ENCODE data around the gene SEMA3D. TPM values are rescaled to one million over a fixed set of nuclear protein-coding genes. Genes with fewer than 3 reads are reported as not detected.
A peak's percentile ranks its signal among the peaks of the same experiment; 100 is the strongest.

The SEMA3D gene
- total and polyA plus RNA-seq, 2 donors (not counting 3 experiments of a cell fraction or from before 2014, with no cell fraction given): 9.9 to 10.3 TPM

- dilution Hi-C loops (cut with MboI; ENCODE audit: extremely low pct_ligation_motif_present, low sequenced_read_pairs): no loop called here
- no peak overlapping the region for H3K4me2 ChIP-seq (ENCODE audit: insufficient read depth, low read length)
- H3K27me3 ChIP-seq (ENCODE audit: control insufficient read depth in 2 of 2, insufficient read depth in 2 of 2, low read length in 2 of 2): no peaks in the 10 kb centered on the region
- peak; percentile 67 for FAIRE-seq
- H3K79me2 ChIP-seq (ENCODE audit: control insufficient read depth, insufficient read depth, low read length): no peaks in the 10 kb centered on the region
- no peak overlapping the region for H3K9ac ChIP-seq (replicated peaks; ENCODE audit: extremely low read depth, insufficient read depth, low read length)
- no TSS peak for BruUV-seq (replicated peaks)
- no peaks in the 10 kb centered on the region for H3K9me1 ChIP-seq (replicated peaks; ENCODE audit: control insufficient read depth, extremely low read depth, insufficient read depth, low read length)
- TF ChIP-seq JUN (IDR thresholded peaks at IDR 0.05; ENCODE audit: borderline replicate concordance, insufficient read depth, insufficient read length, low read depth) (no peak), MAX (IDR thresholded peaks at IDR 0.05; ENCODE audit: insufficient read depth, insufficient read length) (no peak), CTCF (IDR thresholded peaks at IDR 0.05; ENCODE audit: extremely low read depth in 1 of 2, insufficient read depth in 1 of 2, low read depth in 1 of 2, low read length in 2 of 2) (peak; percentile 20 to 29)
- H3K9me3 ChIP-seq (replicated peaks; ENCODE audit: control insufficient read depth, insufficient read depth, low read length): no peaks in the 10 kb centered on the region
- no peaks in the 10 kb centered on the region for H3K36me3 ChIP-seq (ENCODE audit: control insufficient read depth in 2 of 2, extremely low read depth in 1 of 2, insufficient read depth in 2 of 2, low read length in 2 of 2)
- H4K20me1 ChIP-seq (replicated peaks; ENCODE audit: control insufficient read depth, extremely low read depth, insufficient read depth, low read length): no peaks in the 10 kb centered on the region
- no peak overlapping the region for H3K27ac ChIP-seq (ENCODE audit: insufficient read depth, low read depth, low read length)
- DNase-seq (ENCODE audit: low read depth, low spot score): peak; percentile 69
- peaks cover 12% of the 10 kb centered on the region for H3K4me1 ChIP-seq (ENCODE audit: control insufficient read depth, extremely low read depth, insufficient read depth, low read length)
- CTCF ChIA-PET: interaction anchor here (0.6 to 10.6 kb wide), 20 partner anchors 11 to 1087 kb away, joined by 3 to 302 read pairs (median 4); partner anchors contain the start of gene SEMA3A
- POLR2A ChIA-PET: no interaction called here
- H3K4me3 ChIP-seq (replicated peaks in 1 of 3; ENCODE audit: insufficient read depth in 1 of 3, low read depth in 1 of 3, low read length in 3 of 3): no peak overlapping the region
- no peak overlapping the region for H2AFZ ChIP-seq (ENCODE audit: low read depth, low read length)
- intact Hi-C loops (cut with micrococcal nuclease): loop anchor here (1.0 to 10.0 kb wide), 9 partner anchors 321 to 1087 kb away; no protein-coding TSS in a partner anchor
Observed at GRCh38 chr7:85023066-85023712, 163.7 kb downstream of the SEMA3D start.

All from endothelial cell of umbilical vein (primary cell).